Measurements from ENCODE around the gene SH3BP5.

SH3BP5 gene

DNA sequence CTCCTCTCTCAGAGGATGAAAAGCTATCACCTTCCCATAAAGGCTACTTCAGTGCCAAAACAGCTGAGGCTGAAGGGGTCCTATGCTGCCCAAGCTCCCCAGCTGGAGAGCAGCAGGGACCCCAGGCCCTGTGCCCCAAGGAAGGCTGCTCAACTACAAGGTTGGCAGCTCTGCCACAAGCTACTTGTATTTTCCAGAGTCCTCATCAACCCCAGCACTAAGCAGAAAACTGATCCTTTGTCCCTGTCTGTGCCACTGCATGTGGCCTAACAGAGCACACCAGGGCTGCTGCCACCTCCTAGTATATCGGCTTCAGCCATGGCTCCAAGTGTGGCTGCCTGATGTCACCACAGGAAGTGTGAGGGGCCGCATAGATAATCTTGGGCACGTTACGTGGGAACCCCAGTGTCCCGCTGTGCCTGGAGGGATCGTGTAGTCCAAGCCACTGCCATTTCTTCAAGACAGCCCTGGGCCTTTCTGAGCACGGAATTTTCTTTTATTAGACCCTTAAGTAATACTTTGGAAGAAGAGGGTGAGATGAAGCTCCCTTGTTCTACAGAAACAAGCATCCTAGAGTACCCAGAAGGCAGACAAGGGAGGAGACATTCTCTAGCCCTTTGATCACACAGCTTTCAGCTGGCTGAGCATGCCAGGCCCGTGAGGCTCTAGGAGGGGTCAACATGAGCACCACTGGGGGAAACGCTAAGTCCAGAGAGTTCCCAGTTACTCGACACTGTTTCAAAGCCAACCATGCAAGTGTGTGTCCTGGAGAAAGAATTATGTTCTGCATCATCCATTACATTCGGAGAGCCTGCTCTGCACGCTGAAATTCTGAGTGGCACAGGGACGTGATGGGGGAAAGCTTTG lies 65.6 kb downstream of the SH3BP5 start:
- Mint-ChIP-seq H3K4me1 (ENCODE audit: low read depth) (peaks cover 31% of the 10 kb centered on the region), H3K36me3 (ENCODE audit: low read depth) (peaks cover 20% of the 10 kb centered on the region), H3K27me3 (no peaks in the 10 kb centered on the region), H3K4me3 (no peak overlapping the region), H3K9me3 (no peaks in the 10 kb centered on the region), H3K27ac (no peak overlapping the region)
- intact Hi-C loops (cut with micrococcal nuclease) = no loop called here

- peaks cover 26% of the 10 kb centered on the region for H3K4me1 Mint-ChIP-seq (ENCODE audit: low read depth)
- H3K4me3 Mint-ChIP-seq = no peak overlapping the region
- peaks cover 29% of the 10 kb centered on the region for H3K36me3 Mint-ChIP-seq (ENCODE audit: low read depth)
- intact Hi-C loops (cut with micrococcal nuclease) = no loop called here
- peak overlapping the region; percentile 14 for H3K27ac Mint-ChIP-seq
- H3K9me3 Mint-ChIP-seq = no peaks in the 10 kb centered on the region
- H3K27me3 Mint-ChIP-seq = no peaks in the 10 kb centered on the region
Observed at GRCh38 chr3:15265655-15266509, 66.5 kb downstream of the SH3BP5 start.

DNA sequence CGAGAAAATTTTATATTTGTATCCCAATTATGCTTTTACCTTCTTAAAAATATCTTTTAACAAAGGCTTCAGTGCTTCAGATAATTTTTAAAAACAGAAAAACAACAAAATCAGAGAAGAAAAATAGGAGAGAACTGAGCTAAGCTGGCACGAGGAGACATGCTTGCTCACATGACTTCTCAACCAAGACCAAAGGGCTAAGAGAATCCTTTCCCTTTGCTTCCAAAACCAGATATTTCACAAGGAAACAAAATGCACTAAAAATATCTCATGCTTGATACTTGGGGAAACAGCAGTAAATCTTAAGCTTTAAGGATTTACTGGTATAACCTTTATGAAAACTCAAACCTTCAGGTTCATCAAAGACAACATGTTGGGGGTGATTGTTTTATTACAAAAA lies 67.9 kb downstream of the SH3BP5 start:
- intact Hi-C loops (cut with micrococcal nuclease) = no loop called here
- no peaks in the 10 kb centered on the region for H3K27me3 Mint-ChIP-seq
- H3K9me3 Mint-ChIP-seq = no peaks in the 10 kb centered on the region
- no peak overlapping the region for H3K27ac Mint-ChIP-seq
- peaks cover 43% of the 10 kb centered on the region for H3K36me3 Mint-ChIP-seq (ENCODE audit: low read depth)
- peaks cover 14% of the 10 kb centered on the region for H3K4me1 Mint-ChIP-seq (ENCODE audit: low read depth)
- no peak overlapping the region for H3K4me3 Mint-ChIP-seq

GRCh38 chr3:15263926-15264325 lies 68.5 kb downstream of the SH3BP5 start:
- Mint-ChIP-seq H3K27me3 (no peaks in the 10 kb centered on the region), H3K27ac (no peak overlapping the region), H3K9me3 (no peaks in the 10 kb centered on the region), H3K4me1 (ENCODE audit: low read depth) (peaks cover 9% of the 10 kb centered on the region), H3K4me3 (no peak overlapping the region), H3K36me3 (ENCODE audit: low read depth) (peaks cover 48% of the 10 kb centered on the region)
- intact Hi-C loops (cut with micrococcal nuclease) = no loop called here

GRCh38 chr3:15263120-15263519 lies 69.3 kb downstream of the SH3BP5 start:
- no peak overlapping the region for H3K27ac Mint-ChIP-seq
- peaks cover 56% of the 10 kb centered on the region for H3K36me3 Mint-ChIP-seq (ENCODE audit: low read depth)
- intact Hi-C loops (cut with micrococcal nuclease) = no loop called here
- H3K4me1 Mint-ChIP-seq (ENCODE audit: low read depth) = peaks cover under 1% of the 10 kb centered on the region
- H3K9me3 Mint-ChIP-seq = no peaks in the 10 kb centered on the region
- H3K4me3 Mint-ChIP-seq = no peak overlapping the region
- no peaks in the 10 kb centered on the region for H3K27me3 Mint-ChIP-seq

GRCh38 chr3:15262021-15262420 lies 70.4 kb downstream of the SH3BP5 start:
- H3K4me3 Mint-ChIP-seq = no peak overlapping the region
- H3K27ac Mint-ChIP-seq = no peak overlapping the region
- no peaks in the 10 kb centered on the region for H3K4me1 Mint-ChIP-seq (ENCODE audit: low read depth)
- H3K9me3 Mint-ChIP-seq = no peaks in the 10 kb centered on the region
- H3K36me3 Mint-ChIP-seq (ENCODE audit: low read depth) = peaks cover 67% of the 10 kb centered on the region
- intact Hi-C loops (cut with micrococcal nuclease) = no loop called here
- H3K27me3 Mint-ChIP-seq = no peaks in the 10 kb centered on the region

GRCh38 chr3:15261274-15261673 lies 71.1 kb downstream of the SH3BP5 start:
- H3K27ac Mint-ChIP-seq = no peak overlapping the region
- H3K9me3 Mint-ChIP-seq = no peaks in the 10 kb centered on the region
- intact Hi-C loops (cut with micrococcal nuclease) = no loop called here
- no peaks in the 10 kb centered on the region for H3K4me1 Mint-ChIP-seq (ENCODE audit: low read depth)
- peaks cover 72% of the 10 kb centered on the region for H3K36me3 Mint-ChIP-seq (ENCODE audit: low read depth)
- no peak overlapping the region for H3K4me3 Mint-ChIP-seq
- no peaks in the 10 kb centered on the region for H3K27me3 Mint-ChIP-seq

DNA sequence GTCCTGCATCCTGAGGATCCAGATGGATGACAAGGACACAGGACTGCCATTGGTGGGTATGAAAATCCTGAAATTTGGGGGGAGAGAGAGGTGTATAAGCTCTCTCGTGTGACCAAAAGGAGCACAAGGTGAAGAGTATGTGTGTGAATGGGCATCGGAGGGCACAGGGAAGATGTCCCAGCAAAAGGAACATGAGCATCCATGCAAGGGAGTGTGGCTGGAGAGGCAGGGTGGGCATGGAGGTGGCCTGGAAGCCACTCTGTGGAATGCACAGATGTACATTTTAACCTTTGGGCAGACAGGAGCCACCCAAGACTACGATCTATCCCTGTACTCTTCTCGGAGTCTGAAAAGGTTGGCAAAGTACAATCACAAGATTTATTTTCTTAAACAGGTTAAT lies 71.9 kb downstream of the SH3BP5 start:
- intact Hi-C loops (cut with micrococcal nuclease) = no loop called here
- Mint-ChIP-seq H3K4me1 (ENCODE audit: low read depth) (no peaks in the 10 kb centered on the region), H3K36me3 (ENCODE audit: low read depth) (peaks cover 72% of the 10 kb centered on the region)

GRCh38 chr3:15258720-15259119 lies 73.7 kb downstream of the SH3BP5 start:
- H3K9me3 Mint-ChIP-seq = no peaks in the 10 kb centered on the region
- intact Hi-C loops (cut with micrococcal nuclease) = no loop called here
- no peak overlapping the region for H3K4me3 Mint-ChIP-seq
- H3K4me1 Mint-ChIP-seq (ENCODE audit: low read depth) = no peaks in the 10 kb centered on the region
- H3K27me3 Mint-ChIP-seq = no peaks in the 10 kb centered on the region
- H3K27ac Mint-ChIP-seq = no peak overlapping the region
- peaks cover 83% of the 10 kb centered on the region for H3K36me3 Mint-ChIP-seq (ENCODE audit: low read depth)

More for the DNA sequence above, 71.9 kb downstream of the SH3BP5 start:
- Mint-ChIP-seq H3K27me3 (no peaks in the 10 kb centered on the region), H3K27ac (no peak overlapping the region), H3K9me3 (no peaks in the 10 kb centered on the region), H3K4me3 (no peak overlapping the region)

DNA sequence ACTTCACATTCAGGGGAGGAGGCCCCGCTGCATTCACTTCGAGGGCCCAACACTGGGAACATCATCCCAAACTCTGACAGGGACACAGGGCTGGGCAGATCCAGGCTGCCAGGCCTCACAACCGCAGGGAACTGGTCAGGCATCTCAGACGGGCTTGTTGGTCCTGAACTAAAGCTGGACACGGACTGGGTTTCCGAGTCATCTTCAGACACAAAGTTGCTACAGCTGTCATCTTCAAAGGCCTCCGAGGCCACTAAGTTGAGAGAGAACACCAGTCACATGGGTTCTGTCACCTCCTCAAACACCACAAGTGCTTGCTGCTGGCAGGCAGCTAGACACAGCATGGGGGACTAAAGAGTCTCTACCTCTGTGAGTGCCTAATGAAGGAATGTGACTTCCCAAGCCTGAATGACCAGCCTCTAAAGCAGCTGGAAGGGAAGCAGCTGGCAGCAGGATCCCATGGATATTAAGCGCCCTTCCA lies 75.5 kb downstream of the SH3BP5 start:
- no peaks in the 10 kb centered on the region for H3K4me1 Mint-ChIP-seq (ENCODE audit: low read depth)
- no peaks in the 10 kb centered on the region for H3K9me3 Mint-ChIP-seq
- no peaks in the 10 kb centered on the region for H3K27me3 Mint-ChIP-seq
- no peak overlapping the region for H3K4me3 Mint-ChIP-seq
- H3K27ac Mint-ChIP-seq = no peak overlapping the region
- H3K36me3 Mint-ChIP-seq (ENCODE audit: low read depth) = peaks cover 97% of the 10 kb centered on the region
- intact Hi-C loops (cut with micrococcal nuclease) = no loop called here

- Mint-ChIP-seq H3K4me3 (no peak overlapping the region), H3K36me3 (ENCODE audit: low read depth) (peaks cover 95% of the 10 kb centered on the region), H3K27ac (no peak overlapping the region), H3K9me3 (no peaks in the 10 kb centered on the region), H3K27me3 (no peaks in the 10 kb centered on the region), H3K4me1 (ENCODE audit: low read depth) (no peaks in the 10 kb centered on the region)
- intact Hi-C loops (cut with micrococcal nuclease) = no loop called here
Observed at GRCh38 chr3:15255215-15255614, 77.2 kb downstream of the SH3BP5 start.

DNA sequence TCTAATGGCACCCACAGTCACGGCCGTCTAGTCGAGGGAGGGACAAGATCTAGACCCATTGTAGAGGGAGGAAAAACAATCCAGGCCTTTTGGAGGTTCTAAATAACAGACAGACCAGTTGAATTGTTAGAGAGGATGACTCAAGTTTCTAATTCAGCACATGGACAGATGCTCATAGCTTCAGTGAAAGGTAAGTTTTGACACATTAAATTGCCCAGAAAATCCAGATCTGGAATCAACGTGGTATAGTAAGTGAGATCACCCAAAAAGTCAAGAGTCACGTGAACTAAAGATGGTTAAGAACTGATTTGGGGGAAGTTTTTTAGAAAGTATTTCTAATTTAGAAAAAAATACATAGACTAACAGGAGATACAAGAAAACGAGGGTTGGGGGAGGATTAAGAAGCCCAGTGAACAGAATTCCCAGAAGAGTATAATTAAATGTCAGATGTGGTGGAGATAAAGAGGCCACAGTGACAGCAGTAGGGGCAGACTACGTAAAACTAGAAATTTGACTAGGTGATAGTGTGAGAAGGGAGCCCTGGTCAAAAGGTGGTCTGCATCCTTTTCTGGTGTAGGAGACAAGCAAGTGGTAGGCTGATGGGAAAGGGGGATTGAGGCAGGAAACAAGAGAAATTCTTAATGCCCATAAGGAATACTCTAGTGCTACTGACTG lies 79.2 kb downstream of the SH3BP5 start:
- Mint-ChIP-seq H3K4me1 (ENCODE audit: low read depth) (no peaks in the 10 kb centered on the region), H3K27me3 (no peaks in the 10 kb centered on the region), H3K27ac (no peak overlapping the region), H3K4me3 (no peak overlapping the region), H3K36me3 (ENCODE audit: low read depth) (peaks cover 91% of the 10 kb centered on the region), H3K9me3 (no peaks in the 10 kb centered on the region)
- intact Hi-C loops (cut with micrococcal nuclease) = loop anchor here (5.0 kb wide), 1 partner anchor 36 kb away; no protein-coding TSS in a partner anchor

DNA sequence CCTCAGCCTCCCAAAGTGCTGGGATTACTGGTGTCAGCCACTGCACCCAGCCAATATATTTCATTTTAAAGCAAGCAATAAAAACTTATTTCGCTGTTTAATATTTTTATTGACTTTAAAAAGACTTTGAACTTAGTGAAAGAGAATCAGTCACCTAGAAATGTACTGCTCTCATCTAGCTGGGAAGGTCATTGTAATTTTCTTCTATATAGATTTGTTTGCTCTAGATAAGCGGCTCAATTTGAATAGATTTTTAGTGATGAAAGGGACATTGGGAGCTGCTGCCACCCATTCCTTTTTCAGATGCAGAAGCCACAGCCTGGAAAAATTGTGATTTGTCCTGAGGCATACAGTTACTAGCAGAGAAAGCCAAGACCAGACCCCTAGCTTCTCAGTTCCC lies 86.2 kb downstream of the SH3BP5 start:
- H3K36me3 Mint-ChIP-seq (ENCODE audit: low read depth) = peaks cover 94% of the 10 kb centered on the region
- no peaks in the 10 kb centered on the region for H3K27me3 Mint-ChIP-seq
- H3K27ac Mint-ChIP-seq = no peak overlapping the region
- no peaks in the 10 kb centered on the region for H3K9me3 Mint-ChIP-seq
- no peak overlapping the region for H3K4me3 Mint-ChIP-seq
- intact Hi-C loops (cut with micrococcal nuclease) = no loop called here
- no peaks in the 10 kb centered on the region for H3K4me1 Mint-ChIP-seq (ENCODE audit: low read depth)

All from dendritic cell treated with granulocyte-macrophage colony-stimulating factor and Interleukin-4, amounts not matched to agents 40 ng/mL and 50 ng/mL, for 4 days (primary cell).